Gastroesophageal sphincter (tissue), 4 donors: Measurements from ENCODE around the gene FIGNL1. TPM values are rescaled to one million over a fixed set of nuclear protein-coding genes. Genes with fewer than 3 reads are reported as not detected.

Experiments
- ATAC-seq: fragments of 150-250 bp; one replicate; pipeline ENCODE4 v1.9.1; 2016; ENCODE audit warnings: mild to moderate bottlenecking, moderate library complexity
- H3K27ac ChIP-seq, 4 donors: fragments of 200-600 bp; sonication (generic) in 3 of 4; 1 replicate in 3 of 4; 2 replicates in 1 of 4; pipeline ENCODE4 v1.5.1; 2016 to 2019
- H3K27me3 ChIP-seq: fragments of 200-600 bp; sonication (generic); one replicate; pipeline ENCODE4 v1.5.1; 2019
- H3K36me3 ChIP-seq, 2 donors: fragments of 200-600 bp; sonication (generic); one replicate each; pipeline ENCODE4 v1.5.1; 2019; ENCODE audit warnings: control low read depth in 1 of 2
- H3K4me1 ChIP-seq, 3 donors: fragments of 200-600 bp; sonication (generic); 1 replicate in 2 of 3; 2 replicates in 1 of 3; pipeline ENCODE4 v1.5.1; 2016 to 2019; ENCODE audit warnings: control low read depth in 2 of 3
- H3K4me3 ChIP-seq, 2 donors: fragments of 200-600 bp; sonication (generic); one replicate each; pipeline ENCODE4 v1.5.1; 2019; ENCODE audit warnings: mild to moderate bottlenecking in 1 of 2, moderate library complexity in 1 of 2
- H3K9me3 ChIP-seq, 3 donors: fragments of 200-600 bp; sonication (generic); one replicate each; pipeline ENCODE4 v1.5.1; 2017 to 2019; ENCODE audit warnings: control low read depth in 2 of 3
- CTCF ChIP-seq, 4 experiments: fragments of 200-600 bp in 2 of 4; fragments of 450-650 bp in 2 of 4; sonication (generic) in 1 of 4; IDR thresholded peaks; one replicate each; pipeline ENCODE4 v1.5.1; 2017 to 2019; ENCODE audit warnings: antibody characterized with exemption in 4 of 4, mild to moderate bottlenecking in 2 of 4, moderate library complexity in 2 of 4
- EP300 ChIP-seq: sonication (generic); formaldehyde crosslinking; IDR thresholded peaks from one replicate; pipeline ENCODE4 v1.6.1; 2017; ENCODE audit warnings: antibody characterized with exemption, mild to moderate bottlenecking
- POLR2A ChIP-seq, 2 donors: fragments of 450-650 bp; IDR thresholded peaks; one replicate each; pipeline ENCODE4 v1.6.1; 2017; ENCODE audit warnings: antibody characterized with exemption in 2 of 2, mild to moderate bottlenecking in 2 of 2, moderate library complexity in 1 of 2
- POLR2AphosphoS5 ChIP-seq: sonication (generic); formaldehyde crosslinking; IDR thresholded peaks from one replicate; pipeline ENCODE4 v1.6.1; 2017; ENCODE audit warnings: antibody characterized with exemption
- WGBS, 2 donors: methylation state at CpG; one replicate each; pipeline ENCODE4 v1.1.5; 2018; ENCODE audit warnings: low coverage in 1 of 2; 5-methylcytosine and 5-hydroxymethylcytosine counted together
- total RNA-seq, 4 donors: library from RNA; depleted of rRNA; stranded (reverse); fragments of >200 nt; gene quantifications; one replicate each; pipeline ENCODE4 v1.1.0, GENCODE V29; 2016

Gene FIGNL1
- total RNA-seq, 4 donors from 2014 or later: 5.0 to 8.5 (median 6.4) TPM

- Histone ChIP-seq H3K27me3 (peaks cover 62% of the 10 kb centered on the region), H3K9me3 (no peaks in the 10 kb centered on the region), H3K4me3 (no peak overlapping the region), H3K4me1 (peaks cover 0 to 4% (median 0%) of the 10 kb centered on the region in 3 donors), H3K36me3 (no peaks in the 10 kb centered on the region), H3K27ac (no peak overlapping the region)
- TF ChIP-seq POLR2A (IDR thresholded peaks at IDR 0.05) (no peak), EP300 (no peak), CTCF (IDR thresholded peaks at IDR 0.05) (no peak), POLR2AphosphoS5 (no peak)
- WGBS, 2 donors: 86 to 89% methylated on average over 4 to 6 of the region's 21 CpGs
- ATAC-seq: no peak
These were observed 50.5 kb downstream of the FIGNL1 start for GRCh38 chr7:50399635-50400034.

GRCh38 chr7:50399206-50399605, 50.9 kb downstream of the FIGNL1 start:
- Histone ChIP-seq H3K27ac (no peak overlapping the region), H3K27me3 (peaks cover 58% of the 10 kb centered on the region), H3K4me3 (no peak overlapping the region), H3K4me1 (peaks cover 0 to 4% (median 0%) of the 10 kb centered on the region in 3 donors), H3K36me3 (no peaks in the 10 kb centered on the region), H3K9me3 (no peaks in the 10 kb centered on the region)
- no peak for TF ChIP-seq EP300
- TF ChIP-seq POLR2AphosphoS5: no peak
- no peak for TF ChIP-seq POLR2A (IDR thresholded peaks at IDR 0.05)
- no peak for TF ChIP-seq CTCF (IDR thresholded peaks at IDR 0.05)
- no peak for ATAC-seq
- WGBS, 2 donors: 76 to 82% methylated on average over 1 of the region's 1 CpG

- Histone ChIP-seq H3K9me3 (no peaks in the 10 kb centered on the region), H3K27me3 (peaks cover 58% of the 10 kb centered on the region), H3K4me3 (no peak overlapping the region), H3K27ac (no peak overlapping the region), H3K36me3 (no peaks in the 10 kb centered on the region), H3K4me1 (peaks cover 0 to 4% (median 0%) of the 10 kb centered on the region in 3 donors)
- no peak for ATAC-seq
- TF ChIP-seq POLR2AphosphoS5 (no peak), POLR2A (IDR thresholded peaks at IDR 0.05) (no peak), CTCF (IDR thresholded peaks at IDR 0.05) (no peak), EP300 (no peak)
- 60 to 79% methylated on average over 1 of the region's 1 CpG for WGBS, 2 donors
These were observed 52.2 kb downstream of the FIGNL1 start for GRCh38 chr7:50397971-50398324.

GRCh38 chr7:50397320-50397970, 52.7 kb downstream of the FIGNL1 start:
- Histone ChIP-seq H3K27me3 (peaks cover 54% of the 10 kb centered on the region), H3K9me3 (no peaks in the 10 kb centered on the region), H3K4me1 (peaks cover 0 to 4% (median 0%) of the 10 kb centered on the region in 3 donors), H3K36me3 (no peaks in the 10 kb centered on the region), H3K4me3 (no peak overlapping the region), H3K27ac (no peak overlapping the region)
- TF ChIP-seq CTCF (IDR thresholded peaks at IDR 0.05) (no peak), EP300 (no peak), POLR2AphosphoS5 (no peak), POLR2A (IDR thresholded peaks at IDR 0.05) (no peak)
- ATAC-seq: no peak
- WGBS, 2 donors: 58 to 68% methylated on average over 2 of the region's 2 CpGs

GRCh38 chr7:50396856-50397255, 53.3 kb downstream of the FIGNL1 start:
- no peak for ATAC-seq
- no peak for TF ChIP-seq EP300
- no peak for TF ChIP-seq POLR2A (IDR thresholded peaks at IDR 0.05)
- TF ChIP-seq CTCF (IDR thresholded peaks at IDR 0.05): no peak
- no peak for TF ChIP-seq POLR2AphosphoS5
- Histone ChIP-seq H3K9me3 (no peaks in the 10 kb centered on the region), H3K36me3 (no peaks in the 10 kb centered on the region), H3K27ac (no peak overlapping the region), H3K4me3 (no peak overlapping the region), H3K27me3 (peaks cover 54% of the 10 kb centered on the region), H3K4me1 (peaks cover 0 to 4% (median 0%) of the 10 kb centered on the region in 3 donors)
- WGBS, 2 donors: 76 to 83% methylated on average over 1 to 2 of the region's 2 CpGs
